Spleen (tissue), 7 donors: ENCODE results near the gene EPHA2.
A peak's percentile ranks its signal among the peaks of the same experiment; 100 is the strongest.

Experiments used
- POLR2A ChIP-seq, 3 donors: fragments of 450-650 bp; IDR thresholded peaks; one replicate each; pipeline ENCODE4 v1.5.1; 2017; ENCODE audit warnings: antibody characterized with exemption in 3 of 3, mild to moderate bottlenecking in 1 of 3
- POLR2AphosphoS5 ChIP-seq, 3 donors: sonication (generic); formaldehyde crosslinking; IDR thresholded peaks; one replicate each; pipeline ENCODE4 v1.5.1; 2017; ENCODE audit warnings: antibody characterized with exemption in 3 of 3
- TF ChIP-seq, protein P1 (sequence below), 11 experiments: fragments of 200-600 bp in 7 of 11; fragments of 450-650 bp in 4 of 11; sonication (generic) in 4 of 11; IDR thresholded peaks in 8 of 11; conservative IDR thresholded peaks in 3 of 11; 1 replicate in 7 of 11; 2 replicates in 4 of 11; pipeline versions ENCODE4 v1.4.0 to v1.8.0; 2016 to 2021; ENCODE audit warnings: antibody characterized with exemption in 11 of 11, inconsistent platforms in 4 of 11, mild to moderate bottlenecking in 1 of 11
- donor health status: DM: no; HTN: no; CAD: no; lungs with moderate emphysema.
- donor health status: DM: no; HTN: no; CAD: no.
- donor health status: DM: no; HTN: no; CAD: no.

DNA sequence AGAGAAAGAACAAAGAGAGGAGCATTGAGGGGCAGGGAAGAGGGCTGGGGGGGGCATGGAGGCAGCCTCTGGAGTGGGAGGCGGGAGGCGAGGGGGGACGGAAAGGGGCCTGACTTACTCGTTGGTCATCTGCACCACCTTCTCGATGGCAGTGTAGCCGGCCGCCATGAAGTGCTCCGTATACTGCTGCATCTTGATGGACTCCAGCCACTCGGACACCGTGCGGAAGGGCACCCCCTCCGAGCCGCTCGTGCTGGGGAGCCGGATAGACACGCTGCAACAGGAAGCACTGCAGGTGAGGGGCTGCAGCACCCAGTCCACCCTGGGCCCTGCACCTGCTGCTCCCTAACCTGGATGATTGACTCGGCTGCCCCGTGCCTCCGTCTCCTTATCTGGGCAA lies 26.6 kb downstream of the EPHA2 start:
- TF ChIP-seq POLR2A (IDR thresholded peaks at IDR 0.05) (no peak), POLR2AphosphoS5 (IDR thresholded peaks at IDR 0.05) (peak in 1 of 3 donors; percentile 16)
- TF ChIP-seq, protein P1, sequence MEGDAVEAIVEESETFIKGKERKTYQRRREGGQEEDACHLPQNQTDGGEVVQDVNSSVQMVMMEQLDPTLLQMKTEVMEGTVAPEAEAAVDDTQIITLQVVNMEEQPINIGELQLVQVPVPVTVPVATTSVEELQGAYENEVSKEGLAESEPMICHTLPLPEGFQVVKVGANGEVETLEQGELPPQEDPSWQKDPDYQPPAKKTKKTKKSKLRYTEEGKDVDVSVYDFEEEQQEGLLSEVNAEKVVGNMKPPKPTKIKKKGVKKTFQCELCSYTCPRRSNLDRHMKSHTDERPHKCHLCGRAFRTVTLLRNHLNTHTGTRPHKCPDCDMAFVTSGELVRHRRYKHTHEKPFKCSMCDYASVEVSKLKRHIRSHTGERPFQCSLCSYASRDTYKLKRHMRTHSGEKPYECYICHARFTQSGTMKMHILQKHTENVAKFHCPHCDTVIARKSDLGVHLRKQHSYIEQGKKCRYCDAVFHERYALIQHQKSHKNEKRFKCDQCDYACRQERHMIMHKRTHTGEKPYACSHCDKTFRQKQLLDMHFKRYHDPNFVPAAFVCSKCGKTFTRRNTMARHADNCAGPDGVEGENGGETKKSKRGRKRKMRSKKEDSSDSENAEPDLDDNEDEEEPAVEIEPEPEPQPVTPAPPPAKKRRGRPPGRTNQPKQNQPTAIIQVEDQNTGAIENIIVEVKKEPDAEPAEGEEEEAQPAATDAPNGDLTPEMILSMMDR (IDR thresholded peaks at IDR 0.05 in 8 of 11, conservative IDR thresholded peaks at IDR 0.05 in 3 of 11), result no peak
